Measurements from ENCODE around the gene FHIP1A. TPM values are rescaled to one million over a fixed set of nuclear protein-coding genes. Genes with fewer than 3 reads are reported as not detected.
"Not testable (repeated sequence)": the region's sequence is repeated elsewhere in the genome, so short reads cannot be mapped to it uniquely, and the experiment has no call there.

The FHIP1A gene
- total RNA-seq, 4 donors from 2014 or later: 83.0 to 142 (median 118) TPM

DNA sequence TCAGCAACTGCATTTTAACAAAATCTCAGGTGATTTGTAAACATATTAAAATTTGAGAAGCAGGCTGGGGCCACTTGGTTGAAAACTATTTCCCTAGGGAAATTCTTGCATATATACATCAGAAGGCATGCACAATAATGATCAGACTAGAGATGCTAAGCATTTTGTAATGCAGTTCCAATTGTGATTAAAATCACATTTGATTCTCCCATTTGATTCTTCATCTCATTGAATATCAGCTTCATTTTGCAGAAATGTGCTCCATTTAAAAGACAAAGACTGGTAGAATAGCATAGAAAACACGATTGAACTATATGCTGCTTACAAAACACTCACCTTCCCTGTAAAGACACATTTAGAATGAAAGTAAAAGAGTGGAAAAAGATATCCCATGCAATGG lies 32.4 kb upstream of the FHIP1A start:
- no peak overlapping the region for H3K4me3 ChIP-seq (ENCODE audit: low read depth, poor library complexity, severe bottlenecking)
- 76 to 81% methylated on average over 1 of the region's 1 CpG for WGBS, 2 donors
- intact Hi-C loops (cut with DNase I; ENCODE audit: low total_unique reads): no loop called here
- no peak for DNase-seq (ENCODE audit: low spot score in 2 of 2)
- TF ChIP-seq POLR2A (IDR thresholded peaks at IDR 0.05): no peak
- TF ChIP-seq, protein P1, sequence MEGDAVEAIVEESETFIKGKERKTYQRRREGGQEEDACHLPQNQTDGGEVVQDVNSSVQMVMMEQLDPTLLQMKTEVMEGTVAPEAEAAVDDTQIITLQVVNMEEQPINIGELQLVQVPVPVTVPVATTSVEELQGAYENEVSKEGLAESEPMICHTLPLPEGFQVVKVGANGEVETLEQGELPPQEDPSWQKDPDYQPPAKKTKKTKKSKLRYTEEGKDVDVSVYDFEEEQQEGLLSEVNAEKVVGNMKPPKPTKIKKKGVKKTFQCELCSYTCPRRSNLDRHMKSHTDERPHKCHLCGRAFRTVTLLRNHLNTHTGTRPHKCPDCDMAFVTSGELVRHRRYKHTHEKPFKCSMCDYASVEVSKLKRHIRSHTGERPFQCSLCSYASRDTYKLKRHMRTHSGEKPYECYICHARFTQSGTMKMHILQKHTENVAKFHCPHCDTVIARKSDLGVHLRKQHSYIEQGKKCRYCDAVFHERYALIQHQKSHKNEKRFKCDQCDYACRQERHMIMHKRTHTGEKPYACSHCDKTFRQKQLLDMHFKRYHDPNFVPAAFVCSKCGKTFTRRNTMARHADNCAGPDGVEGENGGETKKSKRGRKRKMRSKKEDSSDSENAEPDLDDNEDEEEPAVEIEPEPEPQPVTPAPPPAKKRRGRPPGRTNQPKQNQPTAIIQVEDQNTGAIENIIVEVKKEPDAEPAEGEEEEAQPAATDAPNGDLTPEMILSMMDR (IDR thresholded peaks at IDR 0.05): no peak

DNA sequence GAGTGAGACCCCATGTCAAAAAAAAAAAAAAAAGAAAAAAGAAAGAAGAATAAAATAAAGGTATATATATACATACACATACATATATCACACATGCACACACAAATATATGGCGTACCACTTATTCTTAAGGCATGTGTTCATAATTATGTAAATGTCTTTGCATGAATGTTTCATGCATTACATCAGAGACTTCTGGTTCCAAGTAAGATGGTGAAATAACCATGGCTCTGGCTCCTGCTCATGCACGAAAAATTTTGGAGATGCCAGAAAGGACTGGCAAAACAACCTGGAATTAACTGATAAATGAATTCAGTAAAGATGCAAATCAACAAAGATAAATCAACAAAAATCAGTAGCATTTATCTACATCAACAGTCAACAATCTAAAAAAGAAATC lies 19.7 kb upstream of the FHIP1A start:
- DNase-seq (ENCODE audit: low spot score in 2 of 2): no peak
- 38 to 44% methylated on average over 2 of the region's 2 CpGs for WGBS, 2 donors
- TF ChIP-seq, protein P1 (IDR thresholded peaks at IDR 0.05): no peak
- TF ChIP-seq POLR2A (IDR thresholded peaks at IDR 0.05): no peak
- no peak overlapping the region for H3K4me3 ChIP-seq (ENCODE audit: low read depth, poor library complexity, severe bottlenecking)
- intact Hi-C loops (cut with DNase I; ENCODE audit: low total_unique reads): no loop called here

DNA sequence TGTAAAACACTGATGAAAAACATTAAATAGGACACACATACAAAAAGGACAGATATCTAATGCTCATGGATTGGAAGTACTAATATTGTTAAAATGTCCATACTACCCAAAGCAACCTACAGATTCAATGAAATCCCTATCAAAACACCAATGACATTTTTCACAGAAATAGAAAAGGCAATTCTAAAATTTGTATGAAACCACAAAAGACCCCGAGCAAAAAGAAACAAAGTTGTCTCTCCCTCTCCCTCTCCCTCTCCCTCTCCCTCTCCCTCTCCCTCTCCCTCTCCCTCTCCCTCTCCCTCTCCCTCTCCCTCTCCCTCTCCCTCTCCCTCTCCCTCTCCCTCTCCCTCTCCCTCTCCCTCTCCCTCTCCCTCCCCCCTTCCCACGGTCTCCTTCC lies 19.2 kb upstream of the FHIP1A start:
- DNase-seq (ENCODE audit: low spot score in 2 of 2); intact Hi-C loops (cut with DNase I; ENCODE audit: low total_unique reads); H3K4me3 ChIP-seq (ENCODE audit: low read depth, poor library complexity, severe bottlenecking): not testable (repeated sequence)
- WGBS, 2 donors: 67 to 100% methylated on average over 1 to 2 of the region's 2 CpGs

DNA sequence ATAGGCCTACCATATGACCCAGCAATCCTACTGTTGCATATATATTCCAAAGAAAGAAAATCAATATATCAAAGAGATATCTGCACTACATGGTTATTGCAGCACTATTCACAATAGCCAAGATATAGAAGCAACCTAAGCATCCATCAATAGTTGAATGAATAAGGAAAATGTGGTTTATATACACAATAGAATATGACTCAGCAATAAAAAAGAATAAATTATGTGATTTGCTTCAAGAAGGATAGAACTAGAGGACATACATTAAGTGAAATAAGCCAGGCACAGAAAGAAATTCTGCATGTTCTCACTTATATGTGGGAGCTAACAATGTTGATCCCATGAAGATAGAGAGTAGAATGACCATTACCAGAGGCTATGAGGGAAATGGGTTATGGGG lies 13.1 kb upstream of the FHIP1A start:
- DNase-seq (ENCODE audit: low spot score in 2 of 2): no peak
- no peak overlapping the region for H3K4me3 ChIP-seq (ENCODE audit: low read depth, poor library complexity, severe bottlenecking)
- TF ChIP-seq, protein P1 (IDR thresholded peaks at IDR 0.05): no peak
- TF ChIP-seq POLR2A (IDR thresholded peaks at IDR 0.05): no peak
- intact Hi-C loops (cut with DNase I; ENCODE audit: low total_unique reads): no loop called here

DNA sequence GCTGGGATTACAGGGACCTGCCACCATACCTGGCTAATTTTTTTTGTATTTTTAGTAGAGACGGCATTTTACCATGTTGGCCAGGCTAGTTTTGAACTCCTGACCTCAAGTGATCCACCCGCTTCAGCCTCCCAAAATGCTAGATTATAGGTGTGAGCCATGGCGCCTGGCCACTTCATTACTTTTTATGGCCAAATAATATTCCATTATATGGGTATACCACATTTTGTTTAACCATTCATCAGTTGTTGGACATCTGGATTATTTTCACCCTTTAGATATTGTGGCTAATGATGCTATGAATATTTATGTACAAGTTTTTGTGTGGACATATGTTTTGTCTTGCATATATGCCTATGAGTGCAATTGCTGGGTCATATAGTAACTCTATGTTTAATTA lies 8.6 kb upstream of the FHIP1A start:
- intact Hi-C loops (cut with DNase I; ENCODE audit: low total_unique reads): no loop called here
- DNase-seq (ENCODE audit: low spot score in 2 of 2): no peak
- no peak for TF ChIP-seq POLR2A (IDR thresholded peaks at IDR 0.05)
- TF ChIP-seq, protein P1 (IDR thresholded peaks at IDR 0.05): no peak
- H3K4me3 ChIP-seq (ENCODE audit: low read depth, poor library complexity, severe bottlenecking): no peak overlapping the region
- 93 to 95% methylated on average over 3 of the region's 3 CpGs for WGBS, 2 donors

DNA sequence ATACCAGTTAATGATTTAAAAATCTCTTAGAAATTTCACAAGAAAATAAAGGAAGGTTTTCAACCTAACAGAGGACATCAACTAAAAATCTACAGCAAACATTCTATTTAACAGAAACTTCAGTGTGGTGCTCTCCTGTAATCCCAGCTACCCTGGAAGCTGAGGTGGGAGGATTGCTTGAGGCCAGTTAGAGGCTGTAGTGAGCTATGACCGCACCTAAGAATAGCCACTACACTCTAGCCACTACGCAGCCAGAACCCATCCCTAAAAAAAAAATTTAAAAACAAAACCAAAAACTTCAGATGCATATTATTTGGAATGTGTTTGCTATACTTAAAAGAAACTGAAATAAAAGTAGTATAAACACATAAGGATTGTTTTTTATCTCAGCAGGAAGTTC lies 7.2 kb upstream of the FHIP1A start:
- no peak for TF ChIP-seq POLR2A (IDR thresholded peaks at IDR 0.05)
- TF ChIP-seq, protein P1 (IDR thresholded peaks at IDR 0.05): no peak
- DNase-seq (ENCODE audit: low spot score in 2 of 2): no peak
- intact Hi-C loops (cut with DNase I; ENCODE audit: low total_unique reads): no loop called here
- 97% methylated on average over 2 of the region's 2 CpGs for WGBS, 2 donors
- H3K4me3 ChIP-seq (ENCODE audit: low read depth, poor library complexity, severe bottlenecking): no peak overlapping the region
